ENCODE measurements around the gene LAMP1.
"Not testable (repeated sequence)": the region's sequence is repeated elsewhere in the genome, so short reads cannot be mapped to it uniquely, and the experiment has no call there.

LAMP1 gene

DNA sequence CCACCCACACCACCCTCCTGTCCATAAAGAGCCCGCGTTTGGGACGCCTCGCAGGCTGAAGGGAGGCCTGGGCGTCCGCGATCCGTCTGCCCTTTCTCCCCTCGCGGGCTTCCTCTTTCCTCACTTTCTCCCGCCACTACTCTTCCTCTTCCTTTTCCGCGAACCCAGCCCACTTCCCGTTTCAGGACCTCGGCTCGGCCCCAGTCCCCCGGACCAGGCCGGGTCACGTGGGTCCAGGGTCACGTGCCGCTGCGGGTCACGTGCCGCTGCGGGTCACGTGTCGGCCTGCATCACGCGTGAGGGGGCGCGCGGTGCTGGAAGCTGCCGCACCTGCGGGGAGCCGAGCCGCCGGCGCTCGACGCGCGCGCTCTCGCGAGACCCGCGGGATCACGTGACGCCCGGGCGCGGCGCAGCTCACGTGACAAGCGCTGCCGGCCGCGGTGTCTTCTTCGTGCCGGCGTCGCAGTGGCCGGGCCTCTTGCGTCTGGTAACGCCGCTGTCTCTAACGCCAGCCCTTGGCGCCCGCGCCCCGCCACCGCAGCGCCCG is at the start of gene LAMP1:
TSS of gene LAMP1 (plus strand) at position 417 of the 547 bp plus-strand sequence. CDS start 196 bp downstream, outside the sequence.
- Mint-ChIP-seq H3K27me3 (peaks cover 12% of the 10 kb centered on the region), H3K9me3 (ENCODE audit: low read depth) (no peaks in the 10 kb centered on the region), H3K27ac (peak within 1 kb of the TSS; percentile 100), H3K36me3 (peaks cover 5% of the 10 kb centered on the region), H3K4me1 (ENCODE audit: low read depth) (peaks cover 40% of the 10 kb centered on the region), H3K4me3 (peak within 1 kb of the TSS; percentile 95)

DNA sequence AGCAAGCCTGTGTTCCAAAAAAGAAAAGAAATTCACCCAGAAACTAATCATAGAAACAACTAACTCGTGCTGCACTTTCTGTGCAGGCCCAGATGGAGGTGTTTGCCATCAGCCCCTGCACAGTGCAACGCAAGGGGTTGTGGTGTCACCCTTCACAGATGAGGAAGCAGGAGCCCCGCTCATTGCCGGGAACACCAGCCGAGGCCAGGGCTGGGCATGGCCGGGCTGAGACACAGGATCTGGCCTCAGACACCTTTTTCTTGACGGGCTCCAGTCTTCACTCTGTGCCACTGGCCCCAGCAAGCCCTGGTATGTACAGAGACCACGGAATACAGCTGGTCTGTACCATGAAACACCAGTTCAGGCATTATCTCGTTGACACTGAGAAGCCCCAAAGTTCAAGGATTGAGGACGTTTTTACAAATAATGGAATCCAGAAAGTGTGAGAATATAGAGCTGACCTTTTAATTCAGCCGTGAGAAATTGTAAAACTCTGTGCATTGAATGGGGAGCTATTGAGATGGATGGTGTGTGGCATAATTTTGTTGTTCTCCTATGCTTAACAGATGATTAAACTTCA is 44.4 kb upstream of the LAMP1 start:
- H3K4me1 Mint-ChIP-seq (ENCODE audit: low read depth) = no peaks in the 10 kb centered on the region
- peaks cover 9% of the 10 kb centered on the region for H3K36me3 Mint-ChIP-seq
- H3K9me3 Mint-ChIP-seq (ENCODE audit: low read depth) = no peaks in the 10 kb centered on the region
- no peak overlapping the region for H3K27ac Mint-ChIP-seq
- H3K4me3 Mint-ChIP-seq = no peak overlapping the region
- no peaks in the 10 kb centered on the region for H3K27me3 Mint-ChIP-seq

DNA sequence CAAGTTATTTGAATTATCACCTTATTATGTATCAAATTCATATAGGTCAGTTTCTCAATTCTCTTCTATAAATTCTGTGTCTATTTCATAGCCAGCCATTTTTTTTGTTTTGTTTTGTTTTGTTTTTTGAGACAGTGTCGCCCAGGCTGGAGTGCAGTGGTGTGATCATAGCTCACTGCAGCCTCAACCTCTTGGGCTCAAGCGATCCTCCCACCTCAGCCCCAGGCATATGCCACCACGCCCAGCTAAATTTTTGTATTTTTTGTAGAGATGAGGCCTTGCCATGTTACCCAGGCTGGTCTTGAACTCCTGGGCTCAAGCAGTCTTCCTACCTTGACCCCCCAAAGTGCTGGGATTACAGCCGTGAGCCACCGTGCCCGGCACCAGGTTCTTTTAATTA is 39.1 kb upstream of the LAMP1 start:
- H3K9me3 Mint-ChIP-seq (ENCODE audit: low read depth); H3K4me1 Mint-ChIP-seq (ENCODE audit: low read depth); H3K27ac Mint-ChIP-seq; H3K27me3 Mint-ChIP-seq; H3K4me3 Mint-ChIP-seq: not testable (repeated sequence)
- H3K36me3 Mint-ChIP-seq = peaks cover 17% of the 10 kb centered on the region

DNA sequence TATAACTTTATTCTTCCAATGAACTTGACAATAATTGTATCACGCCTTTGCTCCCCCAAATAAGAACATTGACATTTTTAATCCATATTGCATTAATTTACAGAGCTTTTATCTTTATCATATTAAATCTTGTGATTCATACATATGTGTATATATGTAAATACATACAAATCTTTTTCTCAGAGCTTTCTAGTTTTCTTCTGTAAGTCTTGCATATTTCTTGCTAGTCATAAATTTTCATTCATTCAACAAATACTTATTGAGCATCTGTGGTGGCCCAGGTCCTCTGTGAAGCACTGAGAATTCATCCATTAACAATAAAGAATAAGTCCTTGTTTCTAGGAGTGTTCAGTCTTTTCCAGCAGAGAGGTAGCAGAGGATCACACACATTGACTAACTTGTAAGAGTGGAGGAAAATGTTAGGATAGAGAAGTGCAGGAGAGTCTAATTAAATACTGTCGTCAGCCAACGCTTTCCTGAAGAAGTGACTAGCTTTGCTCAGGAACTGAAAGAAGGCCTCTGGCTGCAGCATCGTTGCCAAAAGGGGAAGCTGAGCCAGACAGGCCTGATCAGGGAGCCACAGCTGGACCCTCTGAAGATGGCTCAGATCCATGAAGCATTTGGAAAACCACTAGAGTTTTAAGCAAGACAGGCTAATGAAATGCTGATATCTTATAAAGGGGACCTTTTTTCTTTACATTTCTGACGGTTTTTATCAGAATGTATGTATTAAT is 38.6 kb upstream of the LAMP1 start:
- H3K27me3 Mint-ChIP-seq = no peaks in the 10 kb centered on the region
- peaks cover 18% of the 10 kb centered on the region for H3K36me3 Mint-ChIP-seq
- no peak overlapping the region for H3K4me3 Mint-ChIP-seq
- no peaks in the 10 kb centered on the region for H3K4me1 Mint-ChIP-seq (ENCODE audit: low read depth)
- H3K9me3 Mint-ChIP-seq (ENCODE audit: low read depth) = no peaks in the 10 kb centered on the region
- H3K27ac Mint-ChIP-seq = no peak overlapping the region

GRCh38 chr13:113260996-113261395 is 36.0 kb upstream of the LAMP1 start:
- Mint-ChIP-seq H3K36me3 (peaks cover 19% of the 10 kb centered on the region), H3K4me1 (ENCODE audit: low read depth) (no peaks in the 10 kb centered on the region)

DNA sequence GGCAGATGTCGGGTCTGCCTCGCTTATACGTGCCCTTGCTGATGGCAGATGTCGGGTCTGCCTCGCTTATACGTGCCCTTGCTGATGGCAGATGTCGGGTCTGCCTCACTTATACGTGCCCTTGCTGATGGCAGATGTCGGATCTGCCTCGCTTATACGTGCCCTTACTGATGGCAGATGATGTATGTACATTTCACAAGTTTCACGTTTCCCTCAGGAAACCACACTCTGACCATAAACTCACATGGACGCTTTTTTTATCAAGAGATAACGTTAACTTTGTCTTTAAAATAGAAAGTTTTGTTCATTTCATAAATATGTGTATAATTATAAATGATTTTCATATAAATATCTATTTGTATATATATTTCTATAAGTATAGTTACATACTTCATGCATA is 34.0 kb upstream of the LAMP1 start:
- H3K9me3 Mint-ChIP-seq (ENCODE audit: low read depth); H3K27me3 Mint-ChIP-seq; H3K4me3 Mint-ChIP-seq; H3K4me1 Mint-ChIP-seq (ENCODE audit: low read depth); H3K27ac Mint-ChIP-seq: not testable (repeated sequence)
- H3K36me3 Mint-ChIP-seq = peaks cover 16% of the 10 kb centered on the region

More at GRCh38 chr13:113260996-113261395, 36.0 kb upstream of the LAMP1 start:
- H3K9me3 Mint-ChIP-seq (ENCODE audit: low read depth) = no peaks in the 10 kb centered on the region
- no peak overlapping the region for H3K4me3 Mint-ChIP-seq
- H3K27me3 Mint-ChIP-seq = no peaks in the 10 kb centered on the region
- H3K27ac Mint-ChIP-seq = no peak overlapping the region

DNA sequence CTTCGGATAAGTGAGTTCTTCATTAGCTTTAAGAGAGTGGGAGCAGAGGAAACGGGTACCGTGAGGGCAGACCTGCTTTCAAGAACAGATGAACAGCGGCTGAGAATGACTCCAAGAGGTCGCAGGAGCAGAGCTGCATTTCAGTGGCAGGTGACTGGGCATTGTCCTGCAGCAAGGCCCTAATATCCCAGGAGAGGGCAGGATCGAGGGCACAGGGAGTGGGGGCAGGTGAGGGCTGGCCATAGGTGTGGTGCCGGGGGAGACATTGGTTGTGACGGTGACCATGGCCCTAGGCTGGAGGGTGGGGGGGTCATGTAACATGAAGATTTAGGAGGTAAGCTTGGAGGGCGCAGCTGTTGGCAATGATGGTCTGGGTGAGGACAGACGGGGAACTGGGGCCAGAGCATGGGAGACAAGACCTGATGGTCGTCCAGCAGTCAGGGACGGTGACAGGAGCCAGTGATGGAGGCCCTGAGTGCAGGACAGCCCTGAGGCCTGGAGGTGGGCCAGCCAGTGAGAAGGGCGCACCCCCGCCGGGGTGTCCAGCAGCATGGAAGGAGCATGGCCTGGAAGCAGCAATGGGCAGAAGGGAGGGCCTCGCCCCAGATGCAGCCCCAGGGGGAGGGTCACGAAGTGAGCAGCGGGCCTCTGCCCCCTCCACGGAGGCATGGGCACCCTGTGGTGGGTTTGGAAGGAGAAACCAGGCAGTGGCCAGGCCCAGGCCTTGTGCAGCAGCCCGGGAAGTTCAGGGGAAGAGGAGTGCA is 29.2 kb upstream of the LAMP1 start:
- Mint-ChIP-seq H3K4me3 (no peak overlapping the region), H3K4me1 (ENCODE audit: low read depth) (no peaks in the 10 kb centered on the region), H3K27me3 (no peaks in the 10 kb centered on the region), H3K9me3 (ENCODE audit: low read depth) (no peaks in the 10 kb centered on the region), H3K36me3 (peaks cover 2% of the 10 kb centered on the region), H3K27ac (no peak overlapping the region)

DNA sequence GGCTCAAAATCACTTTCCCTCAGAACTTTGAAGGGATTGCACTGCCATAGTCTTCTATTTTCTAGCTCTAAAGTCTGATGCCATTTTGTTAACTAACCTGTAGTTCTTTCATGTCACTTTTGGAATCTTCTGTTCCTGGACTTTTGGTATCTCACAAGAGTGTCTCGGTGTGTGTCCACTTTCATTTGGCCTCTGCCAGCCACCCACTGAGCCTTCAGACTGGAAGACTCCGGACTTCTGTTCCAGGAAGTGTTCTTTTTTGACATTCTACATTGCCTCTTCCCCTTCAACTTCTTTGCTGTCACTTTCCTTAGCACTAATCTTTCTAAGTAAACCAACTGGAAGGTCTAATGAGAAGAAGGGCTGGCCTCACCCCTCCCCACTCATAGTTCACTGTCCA is 25.0 kb upstream of the LAMP1 start:
- H3K9me3 Mint-ChIP-seq (ENCODE audit: low read depth) = no peaks in the 10 kb centered on the region
- no peak overlapping the region for H3K27ac Mint-ChIP-seq
- peaks cover 6% of the 10 kb centered on the region for H3K4me1 Mint-ChIP-seq (ENCODE audit: low read depth)
- no peak overlapping the region for H3K4me3 Mint-ChIP-seq
- no peaks in the 10 kb centered on the region for H3K27me3 Mint-ChIP-seq
- H3K36me3 Mint-ChIP-seq = no peaks in the 10 kb centered on the region

DNA sequence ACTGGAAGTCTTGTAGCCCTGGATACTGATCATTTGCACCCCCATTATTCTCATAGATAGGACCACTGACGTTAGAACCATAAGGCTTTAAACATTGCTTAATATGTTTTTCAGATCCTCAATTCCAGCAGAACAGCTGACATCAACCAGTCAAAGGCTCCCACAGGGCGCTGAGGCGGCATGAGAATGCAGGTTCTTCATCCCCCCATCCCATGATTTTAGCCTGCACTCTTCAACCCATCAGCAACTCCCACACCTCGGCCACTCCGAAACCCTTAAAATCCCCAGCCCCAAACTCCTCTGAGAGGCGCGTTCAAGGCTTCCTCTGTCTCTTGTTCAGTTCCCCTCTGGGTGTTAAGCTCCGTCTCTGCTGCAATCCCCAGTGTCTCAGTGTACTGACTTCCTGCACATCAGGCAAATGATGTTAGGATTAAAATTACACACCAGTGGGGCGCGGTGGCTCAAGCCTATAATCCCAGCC is 24.3 kb upstream of the LAMP1 start:
- no peaks in the 10 kb centered on the region for H3K36me3 Mint-ChIP-seq
- H3K27me3 Mint-ChIP-seq = no peaks in the 10 kb centered on the region
- no peak overlapping the region for H3K4me3 Mint-ChIP-seq
- no peak overlapping the region for H3K27ac Mint-ChIP-seq
- no peaks in the 10 kb centered on the region for H3K9me3 Mint-ChIP-seq (ENCODE audit: low read depth)
- H3K4me1 Mint-ChIP-seq (ENCODE audit: low read depth) = peaks cover 6% of the 10 kb centered on the region

DNA sequence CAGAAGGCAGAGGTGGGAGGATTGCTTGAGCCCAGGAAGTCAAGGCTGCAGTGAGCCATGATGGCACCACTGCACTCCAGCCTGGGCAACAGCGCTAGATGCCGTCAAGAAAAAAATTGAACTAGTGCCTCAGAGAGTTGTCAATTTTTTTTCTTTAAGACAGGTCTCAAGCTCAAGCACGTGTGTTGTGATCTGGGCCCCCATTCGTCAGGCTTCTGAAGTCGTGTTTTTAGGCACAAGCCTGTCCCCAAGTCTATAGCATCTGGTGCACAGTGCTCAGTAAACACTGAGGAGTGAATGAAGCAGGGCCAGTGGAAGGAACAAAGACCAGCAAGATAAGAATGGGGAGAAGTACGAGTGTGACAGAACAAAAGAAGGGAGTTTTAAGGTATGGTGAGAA is 23.7 kb upstream of the LAMP1 start:
- Mint-ChIP-seq H3K27me3 (no peaks in the 10 kb centered on the region), H3K36me3 (no peaks in the 10 kb centered on the region), H3K4me1 (ENCODE audit: low read depth) (peaks cover 6% of the 10 kb centered on the region), H3K9me3 (ENCODE audit: low read depth) (no peaks in the 10 kb centered on the region), H3K4me3 (no peak overlapping the region), H3K27ac (peak overlapping the region; percentile 2)

DNA sequence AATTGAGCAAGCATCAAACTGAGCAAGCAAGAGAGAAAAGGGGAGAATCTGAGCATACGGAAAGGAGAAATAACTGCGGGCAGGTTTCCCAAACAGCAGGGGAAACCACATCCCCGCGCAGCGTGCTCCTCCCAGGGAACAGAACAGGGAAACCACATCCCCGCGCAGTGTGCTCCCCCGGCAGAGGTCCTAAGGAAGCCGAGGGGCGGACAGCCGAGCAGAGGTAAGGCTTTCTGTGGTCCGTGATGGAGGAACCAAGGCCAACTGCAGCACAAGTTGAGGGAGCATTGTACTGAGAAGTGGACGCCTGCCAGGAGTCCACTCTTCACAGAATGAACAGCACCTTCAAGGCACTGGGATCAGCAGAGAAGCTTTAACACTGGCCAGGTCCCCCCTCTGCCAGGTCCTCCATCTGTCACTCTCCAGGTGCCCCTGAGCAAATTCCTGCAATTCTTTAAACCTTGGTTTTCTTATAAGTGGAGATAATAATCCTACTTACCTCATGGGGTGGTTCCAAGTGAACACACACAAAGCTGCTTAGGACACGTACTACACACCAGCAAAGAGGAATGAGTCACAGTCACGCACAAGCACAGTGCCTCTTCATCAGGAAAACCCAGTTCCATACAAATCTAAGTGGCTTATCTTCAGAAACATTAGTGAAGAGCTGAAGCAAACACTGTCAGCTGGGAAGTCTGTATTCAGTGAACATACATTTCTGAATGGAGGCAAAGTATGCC is 23.0 kb upstream of the LAMP1 start:
- H3K4me3 Mint-ChIP-seq = no peak overlapping the region
- H3K4me1 Mint-ChIP-seq (ENCODE audit: low read depth) = peaks cover 6% of the 10 kb centered on the region
- no peaks in the 10 kb centered on the region for H3K36me3 Mint-ChIP-seq
- no peaks in the 10 kb centered on the region for H3K9me3 Mint-ChIP-seq (ENCODE audit: low read depth)
- H3K27ac Mint-ChIP-seq = no peak overlapping the region
- peaks cover 2% of the 10 kb centered on the region for H3K27me3 Mint-ChIP-seq

GRCh38 chr13:113274721-113275120 is 22.3 kb upstream of the LAMP1 start:
- H3K4me3 Mint-ChIP-seq = no peak overlapping the region
- no peaks in the 10 kb centered on the region for H3K9me3 Mint-ChIP-seq (ENCODE audit: low read depth)
- peaks cover 6% of the 10 kb centered on the region for H3K4me1 Mint-ChIP-seq (ENCODE audit: low read depth)
- H3K36me3 Mint-ChIP-seq = no peaks in the 10 kb centered on the region
- no peak overlapping the region for H3K27ac Mint-ChIP-seq
- peaks cover 3% of the 10 kb centered on the region for H3K27me3 Mint-ChIP-seq

- Mint-ChIP-seq H3K4me1 (ENCODE audit: low read depth) (peaks cover 6% of the 10 kb centered on the region), H3K9me3 (ENCODE audit: low read depth) (no peaks in the 10 kb centered on the region), H3K27ac (no peak overlapping the region), H3K36me3 (no peaks in the 10 kb centered on the region), H3K4me3 (no peak overlapping the region), H3K27me3 (peaks cover 4% of the 10 kb centered on the region)
These were observed 21.7 kb upstream of the LAMP1 start for GRCh38 chr13:113275387-113275786.

DNA sequence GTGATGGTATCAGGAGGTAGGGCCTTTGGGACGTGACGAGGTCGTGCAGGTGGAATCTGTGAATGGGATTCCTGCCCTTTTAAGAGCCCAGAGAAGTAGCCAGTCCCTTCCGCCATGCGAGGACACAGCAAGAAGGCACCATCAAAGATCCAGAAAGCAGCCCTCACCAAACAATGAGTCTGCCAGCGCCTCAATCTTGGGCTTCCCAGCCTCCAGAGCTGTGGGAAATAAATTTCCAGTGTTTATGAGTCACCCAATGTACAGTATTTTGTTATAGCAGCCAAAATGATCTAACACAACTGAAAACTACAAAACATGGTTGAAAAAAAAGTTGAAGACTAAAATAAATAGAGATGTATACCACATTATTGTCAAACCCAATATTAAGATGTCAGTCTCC is 16.9 kb upstream of the LAMP1 start:
- Mint-ChIP-seq H3K4me3 (no peak overlapping the region), H3K4me1 (ENCODE audit: low read depth) (peaks cover 4% of the 10 kb centered on the region), H3K27me3 (peaks cover 11% of the 10 kb centered on the region), H3K27ac (no peak overlapping the region), H3K9me3 (ENCODE audit: low read depth) (no peaks in the 10 kb centered on the region), H3K36me3 (no peaks in the 10 kb centered on the region)

Measured in activated naive CD8-positive, alpha-beta T cell (primary cell).